HepG2 (cell line): Measurements from ENCODE around the gene YIF1A. TPM values are rescaled to one million over a fixed set of nuclear protein-coding genes. Genes with fewer than 3 reads are reported as not detected.

Experiments used
- ADNP ChIP-seq: sonication (generic); formaldehyde crosslinking; IDR thresholded peaks from 2 replicates; pipeline ENCODE4 v1.4.0; 2020; ENCODE audit warnings: missing genetic modification reagents
- GLI4 ChIP-seq: sonication (generic); formaldehyde crosslinking; IDR thresholded peaks from 2 replicates; pipeline ENCODE4 v1.5.1; 2020; ENCODE audit warnings: missing genetic modification reagents, mild to moderate bottlenecking, moderate library complexity, borderline replicate concordance
- IRF2 ChIP-seq: IDR thresholded peaks from 2 replicates; pipeline ENCODE4 v1.6.1; 2018; ENCODE audit warnings: missing genetic modification reagents, missing compliant biosample characterization
- JARID2 ChIP-seq: sonication (generic); formaldehyde crosslinking; IDR thresholded peaks from 2 replicates; pipeline ENCODE4 v1.8.1; 2023; ENCODE audit warnings: missing genetic modification reagents, inconsistent platforms; ENCODE audit not compliant: insufficient replicate concordance
- JDP2 ChIP-seq: sonication (generic); formaldehyde crosslinking; IDR thresholded peaks from 2 replicates; pipeline ENCODE4 v1.8.1; 2022; ENCODE audit warnings: missing genetic modification reagents, borderline replicate concordance
- KLF11 ChIP-seq: IDR thresholded peaks from 2 replicates; pipeline ENCODE4 v1.6.1; 2016; ENCODE audit warnings: missing compliant biosample characterization
- MBNL3 ChIP-seq: fragments of 250-450 bp; sonication (Bioruptor Pico); conservative IDR thresholded peaks from 2 replicates; pipeline ENCODE4 v1.8.0; 2022; ENCODE audit warnings: mild to moderate bottlenecking, inconsistent platforms
- SMC3 ChIP-seq: IDR thresholded peaks from 2 replicates; pipeline ENCODE4 v1.6.1; 2011; ENCODE audit warnings: low read length, improper control_type of control experiment
- ZFY ChIP-seq: sonication (generic); formaldehyde crosslinking; IDR thresholded peaks from 2 replicates; pipeline ENCODE4 v1.4.0; 2020; ENCODE audit warnings: missing genetic modification reagents
- ZNF121 ChIP-seq: sonication (generic); formaldehyde crosslinking; IDR thresholded peaks from 2 replicates; pipeline ENCODE4 v1.5.0; 2020; ENCODE audit warnings: mild to moderate bottlenecking, missing genetic modification reagents
- ZNF17 ChIP-seq: sonication (generic); formaldehyde crosslinking; IDR thresholded peaks from 2 replicates; pipeline ENCODE4 v1.5.0; 2020; ENCODE audit warnings: mild to moderate bottlenecking, missing genetic modification reagents
- ZNF225 ChIP-seq: sonication (generic); formaldehyde crosslinking; IDR thresholded peaks from 2 replicates; pipeline ENCODE4 v1.4.0; 2020; ENCODE audit warnings: mild to moderate bottlenecking, missing genetic modification reagents
- ZNF558 ChIP-seq: sonication (generic); formaldehyde crosslinking; IDR thresholded peaks from 2 replicates; pipeline ENCODE4 v1.9.0; 2022; ENCODE audit warnings: mild to moderate bottlenecking, missing genetic modification reagents, borderline replicate concordance
- ZNF7 ChIP-seq: IDR thresholded peaks from 2 replicates; pipeline ENCODE4 v1.6.1; 2016; ENCODE audit warnings: missing biosample characterization, missing genetic modification reagents
- polyA plus RNA-seq, 8 experiments: library from polyadenylated mRNA; depleted of rRNA in 3 of 8; stranded (reverse) in 7 of 8; unstranded in 1 of 8; fragments of >200 nt; fragmentation: Illumina TruSeq in 4 of 8; extraction: Trizol in 4 of 8; gene quantifications; 2 replicates each; pipeline versions ENCODE4 v1.2.1 to v1.2.3, GENCODE V29; 2011 to 2016; ENCODE audit warnings: low read depth in 4 of 8, missing spikeins in 1 of 8, mixed read lengths in 1 of 8; ENCODE audit not compliant: insufficient read depth in 1 of 8
- total RNA-seq, 5 experiments: library from RNA; depleted of rRNA; stranded (reverse); fragments of >200 nt; fragmentation: Illumina TruSeq; extraction: Trizol; gene quantifications; 2 replicates each; pipeline ENCODE4 v1.2.3, GENCODE V29; 2016; ENCODE audit warnings: low read depth in 1 of 5
- TF ChIP-seq, protein P1 (sequence below): sonication (generic); formaldehyde crosslinking; IDR thresholded peaks from 2 replicates; pipeline ENCODE4 v1.8.0; 2022; ENCODE audit warnings: mild to moderate bottlenecking, missing genetic modification reagents; ENCODE audit not compliant: insufficient replicate concordance
- TF ChIP-seq, protein P2 (sequence below): sonication (generic); formaldehyde crosslinking; IDR thresholded peaks from 2 replicates; pipeline ENCODE4 v1.4.0; 2020; ENCODE audit warnings: missing genetic modification reagents, mild to moderate bottlenecking, borderline replicate concordance
- TF ChIP-seq, protein P3 (sequence below): sonication (generic); formaldehyde crosslinking; IDR thresholded peaks from 2 replicates; pipeline ENCODE4 v1.8.0; 2022; ENCODE audit warnings: low read depth, missing genetic modification reagents
- TF ChIP-seq, protein P4 (sequence below): sonication (generic); formaldehyde crosslinking; IDR thresholded peaks from 2 replicates; pipeline ENCODE4 v1.5.0; 2020; ENCODE audit warnings: mild to moderate bottlenecking, missing genetic modification reagents, borderline replicate concordance
- TF ChIP-seq, protein P5 (sequence below), 2 experiments: sonication (generic) in 1 of 2; formaldehyde crosslinking in 1 of 2; IDR thresholded peaks; 2 replicates each; pipeline versions ENCODE4 v1.5.1 to v1.6.1; 2011 to 2020; ENCODE audit warnings: borderline replicate concordance in 1 of 2, low read depth in 1 of 2, low read length in 1 of 2, mild to moderate bottlenecking in 1 of 2, missing genetic modification reagents in 1 of 2, moderate library complexity in 1 of 2

The YIF1A gene
- total and polyA plus RNA-seq, 2 of the 13 experiments (the other 11 are each of a cell fraction or from before 2014, with no cell fraction given): 133 to 145 TPM

DNA sequence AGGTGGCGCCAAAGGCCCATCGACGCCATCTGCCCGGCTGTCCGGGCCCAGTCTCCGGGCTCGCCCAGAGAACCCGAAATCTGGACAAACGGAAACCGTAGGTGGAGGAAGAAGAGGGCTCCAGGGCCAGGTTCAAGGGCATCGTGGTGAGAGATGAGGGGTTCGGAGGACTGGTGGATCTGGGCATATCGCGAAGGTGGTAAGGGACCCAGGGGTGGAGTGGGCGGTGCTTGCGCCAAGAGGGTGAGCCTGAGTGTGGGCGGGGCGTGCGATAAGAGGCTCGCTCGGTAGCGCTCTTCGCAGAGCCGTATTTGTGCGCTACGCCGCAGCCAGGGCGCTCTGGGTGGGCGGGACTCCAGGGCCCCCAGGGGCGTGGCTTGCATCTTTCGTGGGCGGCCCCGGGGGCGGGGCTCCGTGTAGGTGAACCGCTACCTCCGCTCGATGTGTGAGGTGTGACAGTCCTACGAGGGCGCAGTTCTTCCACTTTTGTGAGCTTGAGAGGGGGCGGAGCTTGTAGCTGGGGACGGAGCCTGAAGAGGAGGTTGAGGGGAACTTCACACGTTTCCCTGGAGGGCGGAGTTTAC, 23.1 kb upstream of the YIF1A start (continued):
- TF ChIP-seq, protein P1, sequence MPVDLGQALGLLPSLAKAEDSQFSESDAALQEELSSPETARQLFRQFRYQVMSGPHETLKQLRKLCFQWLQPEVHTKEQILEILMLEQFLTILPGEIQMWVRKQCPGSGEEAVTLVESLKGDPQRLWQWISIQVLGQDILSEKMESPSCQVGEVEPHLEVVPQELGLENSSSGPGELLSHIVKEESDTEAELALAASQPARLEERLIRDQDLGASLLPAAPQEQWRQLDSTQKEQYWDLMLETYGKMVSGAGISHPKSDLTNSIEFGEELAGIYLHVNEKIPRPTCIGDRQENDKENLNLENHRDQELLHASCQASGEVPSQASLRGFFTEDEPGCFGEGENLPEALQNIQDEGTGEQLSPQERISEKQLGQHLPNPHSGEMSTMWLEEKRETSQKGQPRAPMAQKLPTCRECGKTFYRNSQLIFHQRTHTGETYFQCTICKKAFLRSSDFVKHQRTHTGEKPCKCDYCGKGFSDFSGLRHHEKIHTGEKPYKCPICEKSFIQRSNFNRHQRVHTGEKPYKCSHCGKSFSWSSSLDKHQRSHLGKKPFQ (CRISPR knock-in tag): peak; percentile 88
- TF ChIP-seq GLI4 (CRISPR knock-in tag) (no peak), JARID2 (CRISPR knock-in tag) (peak; percentile 9), IRF2 (peak; percentile 52), ZNF558 (CRISPR knock-in tag) (peak; percentile 79; the same call in 1 of the 2 replicates), KLF11 (CRISPR knock-in tag) (no peak), ADNP (no peak), ZNF7 (CRISPR knock-in tag) (peak; percentile 67), JDP2 (CRISPR knock-in tag) (no peak), ZNF225 (CRISPR knock-in tag) (0 out of 2 replicates have a peak, but pooled peaks have one; percentile 56), MBNL3 (CRISPR knock-in tag) (no peak), ZNF121 (CRISPR knock-in tag) (peak; percentile 58; the same call in 1 of the 2 replicates), SMC3 (peak; percentile 78; the same call in 1 of the 2 replicates), ZFY (CRISPR knock-in tag) (peak; percentile 56), ZNF17 (CRISPR knock-in tag) (no peak)
- TF ChIP-seq, protein P2, sequence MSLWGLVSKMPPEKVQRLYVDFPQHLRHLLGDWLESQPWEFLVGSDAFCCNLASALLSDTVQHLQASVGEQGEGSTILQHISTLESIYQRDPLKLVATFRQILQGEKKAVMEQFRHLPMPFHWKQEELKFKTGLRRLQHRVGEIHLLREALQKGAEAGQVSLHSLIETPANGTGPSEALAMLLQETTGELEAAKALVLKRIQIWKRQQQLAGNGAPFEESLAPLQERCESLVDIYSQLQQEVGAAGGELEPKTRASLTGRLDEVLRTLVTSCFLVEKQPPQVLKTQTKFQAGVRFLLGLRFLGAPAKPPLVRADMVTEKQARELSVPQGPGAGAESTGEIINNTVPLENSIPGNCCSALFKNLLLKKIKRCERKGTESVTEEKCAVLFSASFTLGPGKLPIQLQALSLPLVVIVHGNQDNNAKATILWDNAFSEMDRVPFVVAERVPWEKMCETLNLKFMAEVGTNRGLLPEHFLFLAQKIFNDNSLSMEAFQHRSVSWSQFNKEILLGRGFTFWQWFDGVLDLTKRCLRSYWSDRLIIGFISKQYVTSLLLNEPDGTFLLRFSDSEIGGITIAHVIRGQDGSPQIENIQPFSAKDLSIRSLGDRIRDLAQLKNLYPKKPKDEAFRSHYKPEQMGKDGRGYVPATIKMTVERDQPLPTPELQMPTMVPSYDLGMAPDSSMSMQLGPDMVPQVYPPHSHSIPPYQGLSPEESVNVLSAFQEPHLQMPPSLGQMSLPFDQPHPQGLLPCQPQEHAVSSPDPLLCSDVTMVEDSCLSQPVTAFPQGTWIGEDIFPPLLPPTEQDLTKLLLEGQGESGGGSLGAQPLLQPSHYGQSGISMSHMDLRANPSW (CRISPR knock-in tag): peak; percentile 78; the same call in 1 of the 2 replicates
- TF ChIP-seq, protein P3, sequence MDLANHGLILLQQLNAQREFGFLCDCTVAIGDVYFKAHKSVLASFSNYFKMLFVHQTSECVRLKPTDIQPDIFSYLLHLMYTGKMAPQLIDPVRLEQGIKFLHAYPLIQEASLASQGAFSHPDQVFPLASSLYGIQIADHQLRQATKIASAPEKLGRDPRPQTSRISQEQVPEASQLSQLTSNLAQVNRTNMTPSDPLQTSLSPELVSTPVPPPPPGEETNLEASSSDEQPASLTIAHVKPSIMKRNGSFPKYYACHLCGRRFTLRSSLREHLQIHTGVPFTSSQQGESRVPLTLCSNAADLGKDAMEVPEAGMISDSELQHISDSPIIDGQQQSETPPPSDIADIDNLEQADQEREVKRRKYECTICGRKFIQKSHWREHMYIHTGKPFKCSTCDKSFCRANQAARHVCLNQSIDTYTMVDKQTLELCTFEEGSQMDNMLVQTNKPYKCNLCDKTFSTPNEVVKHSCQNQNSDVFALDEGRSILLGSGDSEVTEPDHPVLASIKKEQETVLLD (CRISPR knock-in tag): no peak
- TF ChIP-seq, protein P4, sequence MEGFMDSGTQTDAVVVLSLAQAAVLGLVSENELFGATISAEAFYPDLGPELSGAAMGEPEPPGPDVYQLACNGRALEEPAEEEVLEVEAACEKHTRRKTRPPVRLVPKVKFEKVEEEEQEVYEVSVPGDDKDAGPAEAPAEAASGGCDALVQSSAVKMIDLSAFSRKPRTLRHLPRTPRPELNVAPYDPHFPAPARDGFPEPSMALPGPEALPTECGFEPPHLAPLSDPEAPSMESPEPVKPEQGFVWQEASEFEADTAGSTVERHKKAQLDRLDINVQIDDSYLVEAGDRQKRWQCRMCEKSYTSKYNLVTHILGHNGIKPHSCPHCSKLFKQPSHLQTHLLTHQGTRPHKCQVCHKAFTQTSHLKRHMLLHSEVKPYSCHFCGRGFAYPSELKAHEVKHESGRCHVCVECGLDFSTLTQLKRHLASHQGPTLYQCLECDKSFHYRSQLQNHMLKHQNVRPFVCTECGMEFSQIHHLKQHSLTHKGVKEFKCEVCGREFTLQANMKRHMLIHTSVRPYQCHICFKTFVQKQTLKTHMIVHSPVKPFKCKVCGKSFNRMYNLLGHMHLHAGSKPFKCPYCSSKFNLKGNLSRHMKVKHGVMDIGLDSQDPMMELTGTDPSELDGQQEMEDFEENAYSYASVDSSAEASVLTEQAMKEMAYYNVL (CRISPR knock-in tag): no peak
- TF ChIP-seq, protein P5, sequence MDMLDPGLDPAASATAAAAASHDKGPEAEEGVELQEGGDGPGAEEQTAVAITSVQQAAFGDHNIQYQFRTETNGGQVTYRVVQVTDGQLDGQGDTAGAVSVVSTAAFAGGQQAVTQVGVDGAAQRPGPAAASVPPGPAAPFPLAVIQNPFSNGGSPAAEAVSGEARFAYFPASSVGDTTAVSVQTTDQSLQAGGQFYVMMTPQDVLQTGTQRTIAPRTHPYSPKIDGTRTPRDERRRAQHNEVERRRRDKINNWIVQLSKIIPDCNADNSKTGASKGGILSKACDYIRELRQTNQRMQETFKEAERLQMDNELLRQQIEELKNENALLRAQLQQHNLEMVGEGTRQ (IDR thresholded peaks at IDR 0.05; ENCODE audit: low read depth, low read length): no peak
- TF ChIP-seq, protein P5 (CRISPR knock-in tag; IDR thresholded peaks at IDR 0.05; ENCODE audit: borderline replicate concordance): peak; percentile 50; the same call in 1 of the 2 replicates
